ENCODE measurements around the gene TRIM22. TPM values are rescaled to one million over a fixed set of nuclear protein-coding genes. Genes with fewer than 3 reads are reported as not detected.

TRIM22 gene
- total and polyA plus RNA-seq, 2 experiments from 2014 or later, result 0.32 TPM; not detected in 1

GRCh38 chr11:5749836-5750235 lies 60.2 kb downstream of the TRIM22 start:
- DNase-seq (ENCODE audit: low read depth in 1 of 2, low spot score in 1 of 2), result no peak
- Histone ChIP-seq H3K27ac (no peak overlapping the region), H3K4me1 (ENCODE audit: low read depth) (no peaks in the 10 kb centered on the region), H3K36me3 (no peaks in the 10 kb centered on the region), H3K27me3 (no peaks in the 10 kb centered on the region), H3K9me3 (ENCODE audit: low read depth) (no peaks in the 10 kb centered on the region), H3K4me3 (no peak overlapping the region)
- TF ChIP-seq, protein P1, sequence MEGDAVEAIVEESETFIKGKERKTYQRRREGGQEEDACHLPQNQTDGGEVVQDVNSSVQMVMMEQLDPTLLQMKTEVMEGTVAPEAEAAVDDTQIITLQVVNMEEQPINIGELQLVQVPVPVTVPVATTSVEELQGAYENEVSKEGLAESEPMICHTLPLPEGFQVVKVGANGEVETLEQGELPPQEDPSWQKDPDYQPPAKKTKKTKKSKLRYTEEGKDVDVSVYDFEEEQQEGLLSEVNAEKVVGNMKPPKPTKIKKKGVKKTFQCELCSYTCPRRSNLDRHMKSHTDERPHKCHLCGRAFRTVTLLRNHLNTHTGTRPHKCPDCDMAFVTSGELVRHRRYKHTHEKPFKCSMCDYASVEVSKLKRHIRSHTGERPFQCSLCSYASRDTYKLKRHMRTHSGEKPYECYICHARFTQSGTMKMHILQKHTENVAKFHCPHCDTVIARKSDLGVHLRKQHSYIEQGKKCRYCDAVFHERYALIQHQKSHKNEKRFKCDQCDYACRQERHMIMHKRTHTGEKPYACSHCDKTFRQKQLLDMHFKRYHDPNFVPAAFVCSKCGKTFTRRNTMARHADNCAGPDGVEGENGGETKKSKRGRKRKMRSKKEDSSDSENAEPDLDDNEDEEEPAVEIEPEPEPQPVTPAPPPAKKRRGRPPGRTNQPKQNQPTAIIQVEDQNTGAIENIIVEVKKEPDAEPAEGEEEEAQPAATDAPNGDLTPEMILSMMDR (IDR thresholded peaks at IDR 0.05; ENCODE audit: low read depth, low read length), result no peak

- no peaks in the 10 kb centered on the region for H3K36me3 ChIP-seq
These were observed 64.4 kb downstream of the TRIM22 start, which contains the start of gene OR52N4 for GRCh38 chr11:5753943-5754342. Gene OR52N4 (plus strand): TSS chr11:5754243. CDS start chr11:5754741, 498 bp downstream.

More at GRCh38 chr11:5753943-5754342, 64.4 kb downstream of the TRIM22 start, which contains the start of gene OR52N4:
- Histone ChIP-seq H3K9me3 (ENCODE audit: low read depth) (no peaks in the 10 kb centered on the region), H3K4me1 (ENCODE audit: low read depth) (no peaks in the 10 kb centered on the region), H3K4me3 (no peak within 1 kb of the TSS), H3K27me3 (no peaks in the 10 kb centered on the region), H3K27ac (no peak within 1 kb of the TSS)
- no peak for DNase-seq (ENCODE audit: low read depth in 1 of 2, low spot score in 1 of 2)
- TF ChIP-seq, protein P1 (IDR thresholded peaks at IDR 0.05; ENCODE audit: low read depth, low read length), result no peak

Other genes starting within 250 kb of the TRIM22 start
- gene OR51I1, start 248.3 kb upstream of the TRIM22 start, total RNA-seq, result 0.60 TPM in 1 of 2 replicates, not detected in the other
- gene OR51I1, start 248.3 kb upstream of the TRIM22 start, polyA plus RNA-seq, result not detected in 2 replicates
- not detected in 2 replicates for gene OR51I2, start 240.5 kb upstream of the TRIM22 start, total RNA-seq
- gene OR51I2, start 240.5 kb upstream of the TRIM22 start, polyA plus RNA-seq, result 0.19 TPM in 1 of 2 replicates, not detected in the other
- gene OR52D1, start 201.1 kb upstream of the TRIM22 start, total RNA-seq, result not detected in 2 replicates
- gene OR52D1, start 201.1 kb upstream of the TRIM22 start, polyA plus RNA-seq, result 0.82 TPM in 1 of 2 replicates, not detected in the other
- 0.81 and 1.9 TPM in 2 replicates for gene UBQLN3, start 179.8 kb upstream of the TRIM22 start, total RNA-seq
- 0.52 TPM in 1 of 2 replicates, not detected in the other for gene UBQLN3, start 179.8 kb upstream of the TRIM22 start, polyA plus RNA-seq
- 0.92 and 3.4 TPM in 2 replicates for gene UBQLNL, start 173.1 kb upstream of the TRIM22 start, total RNA-seq
- 2.1 and 2.4 TPM in 2 replicates for gene UBQLNL, start 173.1 kb upstream of the TRIM22 start, polyA plus RNA-seq
- 0.46 and 0.83 TPM in 2 replicates for gene OR52H1, start 141.2 kb upstream of the TRIM22 start, total RNA-seq
- 0.43 TPM in 1 of 2 replicates, not detected in the other for gene OR52H1, start 141.2 kb upstream of the TRIM22 start, polyA plus RNA-seq
- not detected in 2 replicates for gene OR52B6, start 108.9 kb upstream of the TRIM22 start, total RNA-seq
- gene OR52B6, start 108.9 kb upstream of the TRIM22 start, polyA plus RNA-seq, result 0.52 TPM in 1 of 2 replicates, not detected in the other
- 5.5 and 11.4 TPM in 2 replicates for gene TRIM6, start 93.2 kb upstream of the TRIM22 start, total RNA-seq
- gene TRIM6, start 93.2 kb upstream of the TRIM22 start, polyA plus RNA-seq, result 4.3 and 10.8 TPM in 2 replicates
- gene TRIM34, start 64.8 kb upstream of the TRIM22 start, total RNA-seq, result 0.81 and 2.4 TPM in 2 replicates
- gene TRIM34, start 64.8 kb upstream of the TRIM22 start, polyA plus RNA-seq, result 1.6 and 2.4 TPM in 2 replicates
- gene TRIM5, start 4.7 kb upstream of the TRIM22 start, total RNA-seq, result 13.4 and 18.0 TPM in 2 replicates
- 12.6 and 19.9 TPM in 2 replicates for gene TRIM5, start 4.7 kb upstream of the TRIM22 start, polyA plus RNA-seq
- gene OR56B1, start 46.7 kb downstream of the TRIM22 start, total RNA-seq, result not detected in 2 replicates
- gene OR56B1, start 46.7 kb downstream of the TRIM22 start, polyA plus RNA-seq, result not detected in 2 replicates
- not detected in 2 replicates for gene OR52N4, start 64.5 kb downstream of the TRIM22 start, total RNA-seq
- not detected in 2 replicates for gene OR52N4, start 64.5 kb downstream of the TRIM22 start, polyA plus RNA-seq
- 0.06 TPM in 1 of 2 replicates, not detected in the other for gene OR52N5, start 93.6 kb downstream of the TRIM22 start, total RNA-seq
- 0.10 TPM in 1 of 2 replicates, not detected in the other for gene OR52N5, start 93.6 kb downstream of the TRIM22 start, polyA plus RNA-seq
- gene OR52N1, start 101.5 kb downstream of the TRIM22 start, total RNA-seq, result not detected in 2 replicates
- gene OR52N1, start 101.5 kb downstream of the TRIM22 start, polyA plus RNA-seq, result not detected in 2 replicates
- not detected in 2 replicates for gene OR52N2, start 119.1 kb downstream of the TRIM22 start, total RNA-seq
- gene OR52N2, start 119.1 kb downstream of the TRIM22 start, polyA plus RNA-seq, result not detected in 2 replicates
- gene OR52E6, start 152.1 kb downstream of the TRIM22 start, total RNA-seq, result not detected in 2 replicates
- gene OR52E6, start 152.1 kb downstream of the TRIM22 start, polyA plus RNA-seq, result not detected in 2 replicates
- gene OR52E8, start 167.9 kb downstream of the TRIM22 start, total RNA-seq, result 0.21 and 0.71 TPM in 2 replicates
- not detected in 2 replicates for gene OR52E8, start 167.9 kb downstream of the TRIM22 start, polyA plus RNA-seq
- not detected in 2 replicates for gene OR52E4, start 190.8 kb downstream of the TRIM22 start, total RNA-seq
- not detected in 2 replicates for gene OR52E4, start 190.8 kb downstream of the TRIM22 start, polyA plus RNA-seq
- not detected in 2 replicates for gene OR52E5, start 203.4 kb downstream of the TRIM22 start, total RNA-seq
- gene OR52E5, start 203.4 kb downstream of the TRIM22 start, polyA plus RNA-seq, result not detected in 2 replicates

All from cardiac muscle cell (in vitro differentiated cells and primary cell).